Fibroblast of villous mesenchyme (primary cell): Measurements from ENCODE around the gene CAPN2. TPM values are rescaled to one million over a fixed set of nuclear protein-coding genes. Genes with fewer than 3 reads are reported as not detected.

ENCODE experiments used
- DNase-seq: peaks from one replicate; pipeline ENCODE4 v3.0.0-alpha.2; 2010; ENCODE audit warnings: low read depth
- H3K4me3 ChIP-seq: 2 replicates; pipeline ENCODE4 v1.5.1; 2011; ENCODE audit warnings: low read depth, mild to moderate bottlenecking, low read length
- small RNA-seq: library from RNA; depleted of rRNA; stranded (forward); fragments of <200 nt; gene quantifications from one replicate; pipeline ENCODE3, GENCODE V24; 2012
- total RNA-seq: library from RNA; depleted of rRNA; stranded (reverse); fragments of >200 nt; gene quantifications from 2 replicates; pipeline ENCODE4 v1.2.3, GENCODE V29; 2012
- TF ChIP-seq, protein P1 (sequence below): IDR thresholded peaks from 2 replicates; pipeline ENCODE4 v1.5.1; 2012; ENCODE audit warnings: low read depth, mild to moderate bottlenecking, low read length; ENCODE audit not compliant: insufficient read depth

The CAPN2 gene
- total RNA-seq, 1 donor: 512 TPM

GRCh38 chr1:223820515-223820858, 108.1 kb downstream of the CAPN2 start:
- DNase-seq: no peak
- TF ChIP-seq, protein P1, sequence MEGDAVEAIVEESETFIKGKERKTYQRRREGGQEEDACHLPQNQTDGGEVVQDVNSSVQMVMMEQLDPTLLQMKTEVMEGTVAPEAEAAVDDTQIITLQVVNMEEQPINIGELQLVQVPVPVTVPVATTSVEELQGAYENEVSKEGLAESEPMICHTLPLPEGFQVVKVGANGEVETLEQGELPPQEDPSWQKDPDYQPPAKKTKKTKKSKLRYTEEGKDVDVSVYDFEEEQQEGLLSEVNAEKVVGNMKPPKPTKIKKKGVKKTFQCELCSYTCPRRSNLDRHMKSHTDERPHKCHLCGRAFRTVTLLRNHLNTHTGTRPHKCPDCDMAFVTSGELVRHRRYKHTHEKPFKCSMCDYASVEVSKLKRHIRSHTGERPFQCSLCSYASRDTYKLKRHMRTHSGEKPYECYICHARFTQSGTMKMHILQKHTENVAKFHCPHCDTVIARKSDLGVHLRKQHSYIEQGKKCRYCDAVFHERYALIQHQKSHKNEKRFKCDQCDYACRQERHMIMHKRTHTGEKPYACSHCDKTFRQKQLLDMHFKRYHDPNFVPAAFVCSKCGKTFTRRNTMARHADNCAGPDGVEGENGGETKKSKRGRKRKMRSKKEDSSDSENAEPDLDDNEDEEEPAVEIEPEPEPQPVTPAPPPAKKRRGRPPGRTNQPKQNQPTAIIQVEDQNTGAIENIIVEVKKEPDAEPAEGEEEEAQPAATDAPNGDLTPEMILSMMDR: no peak
- H3K4me3 ChIP-seq: no peak overlapping the region

DNA sequence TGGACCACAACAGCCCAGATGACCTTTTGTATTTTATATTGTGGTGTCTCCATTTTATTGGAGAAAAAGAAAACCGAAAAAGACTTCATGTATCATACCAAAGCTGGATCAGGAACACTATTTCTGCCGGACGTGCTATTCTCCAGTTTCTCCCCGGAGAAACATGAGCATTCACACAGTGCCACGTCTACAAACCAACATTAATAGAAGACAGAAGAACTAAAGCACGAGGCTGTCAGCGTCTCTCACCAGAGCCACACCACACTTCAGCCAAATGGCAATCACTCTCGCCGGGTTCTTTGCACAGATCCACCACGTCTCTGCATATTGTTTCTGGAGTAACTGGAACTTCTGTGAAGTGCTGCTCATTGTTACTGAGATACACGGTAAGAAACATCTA, 108.6 kb downstream of the CAPN2 start:
- no peak overlapping the region for H3K4me3 ChIP-seq
- TF ChIP-seq, protein P1: no peak
- DNase-seq: no peak

DNA sequence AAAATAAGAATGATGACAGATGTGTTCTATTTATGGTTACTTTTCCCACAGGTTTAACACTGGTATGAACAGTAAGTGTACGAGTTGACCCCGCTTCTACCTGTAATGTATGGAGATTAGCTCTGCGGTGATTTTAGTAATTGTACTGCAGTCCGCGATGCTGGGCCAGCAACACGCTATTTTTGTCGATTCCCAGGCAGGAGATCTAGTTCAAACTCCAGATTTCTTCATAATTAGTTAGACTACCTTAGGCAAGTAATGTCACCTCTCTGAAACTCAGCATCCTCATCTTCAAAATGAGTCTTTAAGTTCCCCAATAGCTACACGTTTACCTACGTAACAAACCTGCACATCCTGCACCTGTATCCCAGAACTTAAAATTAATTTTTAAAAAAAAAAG, 111.9 kb downstream of the CAPN2 start:
- H3K4me3 ChIP-seq: no peak overlapping the region
- DNase-seq: no peak
- TF ChIP-seq, protein P1: no peak

- H3K4me3 ChIP-seq: no peak overlapping the region
- TF ChIP-seq, protein P1: no peak
- no peak for DNase-seq
Measured at GRCh38 chr1:223824712-223825111, 112.4 kb downstream of the CAPN2 start.

Small RNA genes within 50 kb of the gene (small RNA-seq; reads per million reads assigned to genes)
- gene RNU6-1248P: not detected

Other genes starting within 250 kb of the CAPN2 start
- gene CAPN8, start 46.8 kb upstream of the CAPN2 start, total RNA-seq: not detected in 2 replicates
- 32.2 and 38.0 TPM in 2 replicates for gene TP53BP2, start 133.4 kb downstream of the CAPN2 start, total RNA-seq